H1 (cell line): ENCODE measurements around the gene FRY. TPM values are rescaled to one million over a fixed set of nuclear protein-coding genes. Genes with fewer than 3 reads are reported as not detected.

ENCODE experiments used
- CTCF ChIA-PET: fragments of 300-600 bp; sonication (Branson Sonifier 250); formaldehyde crosslinking; loops from one replicate; lab custom pipeline; 2021; ENCODE audit not compliant: partially characterized antibody; lab: Charles Lee
- POLR2A ChIA-PET: fragments of 300-600 bp; sonication (Branson Sonifier 250); formaldehyde crosslinking; loops from one replicate; lab custom pipeline; 2021; ENCODE audit warnings: inconsistent platforms; ENCODE audit not compliant: partially characterized antibody; lab: Charles Lee
- DNase-seq, 2 experiments: peaks; one replicate each; pipeline versions ENCODE4 v3.0.0 to v3.0.0-alpha.2; 2010 to 2022; ENCODE audit warnings: low spot score in 2 of 2, low read depth in 1 of 2, mixed read lengths in 1 of 2
- FAIRE-seq: peaks from 2 replicates; lab custom pipeline; 2011; peaks lifted over from hg19 to GRCh38; lab: Jason Lieb, UNC
- H2AFZ ChIP-seq: 2 replicates; pipeline ENCODE4 v1.8.1; 2012; ENCODE audit warnings: low read length, inconsistent platforms
- H2AK5ac ChIP-seq: 2 replicates; pipeline ENCODE4 v1.6.1; 2013; ENCODE audit warnings: low read depth, low read length
- H2BK120ac ChIP-seq: replicated peaks from 2 replicates; pipeline ENCODE3; 2013; ENCODE audit warnings: low read depth, low read length, inconsistent platforms
- H2BK12ac ChIP-seq: 2 replicates; pipeline ENCODE4 v1.6.1; 2013; ENCODE audit warnings: low read depth, low read length
- H2BK15ac ChIP-seq: 2 replicates; pipeline ENCODE4 v1.6.1; 2013; ENCODE audit warnings: low read length
- H2BK20ac ChIP-seq: 2 replicates; pipeline ENCODE4 v1.6.1; 2013; ENCODE audit warnings: low read length
- H2BK5ac ChIP-seq: 2 replicates; pipeline ENCODE4 v1.6.1; 2013; ENCODE audit warnings: low read depth, low read length
- H3K14ac ChIP-seq: 2 replicates; pipeline ENCODE4 v1.6.1; 2013; ENCODE audit warnings: inconsistent platforms; ENCODE audit not compliant: insufficient read length
- H3K18ac ChIP-seq: 2 replicates; pipeline ENCODE4 v1.6.1; 2013; ENCODE audit warnings: low read length; ENCODE audit errors: extremely low read depth
- H3K23ac ChIP-seq: 2 replicates; pipeline ENCODE4 v1.6.1; 2013; ENCODE audit warnings: inconsistent platforms; ENCODE audit not compliant: insufficient read length
- H3K23me2 ChIP-seq: 2 replicates; pipeline ENCODE4 v1.6.1; 2013; ENCODE audit warnings: low read depth, low read length
- H3K27ac ChIP-seq: 2 replicates; pipeline ENCODE4 v1.6.1; 2011; ENCODE audit warnings: low read depth, low read length, inconsistent platforms
- H3K27me3 ChIP-seq, 4 experiments: replicated peaks in 1 of 4; 1 replicate in 1 of 4; 2 replicates in 3 of 4; pipeline versions ENCODE4 v1.6.1 to v1.8.1; 2011 to 2013; ENCODE audit warnings: low read length in 3 of 4, mild to moderate bottlenecking in 3 of 4, inconsistent platforms in 2 of 4, mixed read lengths in 2 of 4, moderate library complexity in 1 of 4; ENCODE audit not compliant: control insufficient read depth in 3 of 4, insufficient read depth in 3 of 4; ENCODE audit errors: extremely low read depth in 1 of 4
- H3K36me3 ChIP-seq, 4 experiments: 2 replicates each; pipeline versions ENCODE4 v1.6.1 to v1.8.1; 2011 to 2013; ENCODE audit warnings: mild to moderate bottlenecking in 4 of 4, low read length in 3 of 4, moderate library complexity in 2 of 4, control low read depth in 1 of 4, inconsistent platforms in 1 of 4; ENCODE audit not compliant: insufficient read depth in 4 of 4, control insufficient read depth in 2 of 4
- H3K4ac ChIP-seq: replicated peaks from 2 replicates; pipeline ENCODE3; 2013; ENCODE audit warnings: low read length, low read depth, mixed read lengths, inconsistent platforms; ENCODE audit not compliant: insufficient read length
- H3K4me1 ChIP-seq, 4 experiments: replicated peaks in 1 of 4; 1 replicate in 1 of 4; 2 replicates in 3 of 4; pipeline versions ENCODE4 v1.6.1 to v1.8.1; 2011 to 2013; ENCODE audit warnings: low read length in 3 of 4, inconsistent platforms in 2 of 4, mixed read lengths in 1 of 4; ENCODE audit not compliant: insufficient read depth in 4 of 4, control insufficient read depth in 3 of 4
- H3K4me2 ChIP-seq, 2 experiments: 2 replicates each; pipeline versions ENCODE4 v1.6.1 to v1.8.1; 2011 to 2013; ENCODE audit warnings: low read depth in 2 of 2, low read length in 2 of 2, control low read depth in 1 of 2, inconsistent platforms in 1 of 2, mild to moderate bottlenecking in 1 of 2; ENCODE audit not compliant: insufficient read depth in 1 of 2
- H3K4me3 ChIP-seq, 4 experiments: fragments of 200-600, 300-600 bp in 1 of 4; sonication (generic), shearing (Covaris generic), sonication (Bioruptor Twin) in 1 of 4; 2 replicates each; pipeline versions ENCODE4 v1.5.1 to v1.8.1; 2011 to 2016; ENCODE audit warnings: low read length in 4 of 4, low read depth in 3 of 4, control low read depth in 2 of 4, inconsistent platforms in 2 of 4, mild to moderate bottlenecking in 2 of 4, mixed read lengths in 1 of 4, moderate library complexity in 1 of 4; ENCODE audit not compliant: insufficient read depth in 2 of 4; ENCODE audit errors: extremely low read depth in 1 of 4
- H3K56ac ChIP-seq: replicated peaks from 2 replicates; pipeline ENCODE3; 2013; ENCODE audit warnings: low read depth, mild to moderate bottlenecking, mixed read lengths, low read length, inconsistent platforms; ENCODE audit not compliant: insufficient read length
- H3K79me1 ChIP-seq: 2 replicates; pipeline ENCODE4 v1.6.1; 2013; ENCODE audit warnings: low read depth, low read length, control low read depth
- H3K79me2 ChIP-seq, 2 experiments: 2 replicates each; pipeline versions ENCODE4 v1.6.1 to v1.8.1; 2012 to 2013; ENCODE audit warnings: low read length in 2 of 2, mild to moderate bottlenecking in 2 of 2, inconsistent platforms in 1 of 2; ENCODE audit not compliant: insufficient read depth in 2 of 2, control insufficient read depth in 1 of 2
- H3K9ac ChIP-seq, 4 experiments: replicated peaks in 1 of 4; 1 replicate in 1 of 4; 2 replicates in 3 of 4; pipeline versions ENCODE4 v1.6.1 to v1.8.1; 2011 to 2013; ENCODE audit warnings: low read depth in 3 of 4, low read length in 3 of 4, control low read depth in 2 of 4, mild to moderate bottlenecking in 2 of 4, moderate library complexity in 2 of 4, inconsistent platforms in 1 of 4; ENCODE audit errors: extremely low read depth in 1 of 4
- H3K9me3 ChIP-seq, 2 experiments: 2 replicates each; pipeline versions ENCODE4 v1.6.1 to v1.8.1; 2012 to 2013; ENCODE audit warnings: mild to moderate bottlenecking in 2 of 2, moderate library complexity in 2 of 2, control low read depth in 1 of 2, inconsistent platforms in 1 of 2, low read depth in 1 of 2, low read length in 1 of 2, mixed read lengths in 1 of 2; ENCODE audit not compliant: insufficient read depth in 2 of 2
- H4K20me1 ChIP-seq, 2 experiments: replicated peaks in 1 of 2; 2 replicates each; pipeline versions ENCODE3 to v1.8.1; 2011 to 2013; ENCODE audit warnings: inconsistent platforms in 2 of 2, low read length in 2 of 2, mild to moderate bottlenecking in 1 of 2; ENCODE audit not compliant: insufficient read depth in 2 of 2, control insufficient read depth in 1 of 2
- H4K5ac ChIP-seq: 2 replicates; pipeline ENCODE4 v1.6.1; 2013; ENCODE audit warnings: low read length, low read depth, mixed read lengths, inconsistent platforms; ENCODE audit not compliant: insufficient read length
- H4K8ac ChIP-seq: 2 replicates; pipeline ENCODE4 v1.8.0; 2013; ENCODE audit warnings: mild to moderate bottlenecking, moderate library complexity, low read length, inconsistent platforms; ENCODE audit not compliant: insufficient read depth; ENCODE audit errors: extremely low read depth
- H4K91ac ChIP-seq: replicated peaks from 2 replicates; pipeline ENCODE3; 2013; ENCODE audit warnings: low read length, mixed read lengths, inconsistent platforms; ENCODE audit not compliant: insufficient read length
- ATF2 ChIP-seq: IDR thresholded peaks from 2 replicates; pipeline ENCODE4 v1.6.1; 2012; ENCODE audit warnings: low read length, inconsistent platforms
- ATF3 ChIP-seq: IDR thresholded peaks from 2 replicates; pipeline ENCODE4 v1.6.1; 2011; ENCODE audit warnings: low read depth, mild to moderate bottlenecking, low read length; ENCODE audit not compliant: insufficient read depth
- BCL11A ChIP-seq, 2 experiments: IDR thresholded peaks; one replicate each; pipeline ENCODE4 v1.6.1; 2011; ENCODE audit warnings: low read depth in 2 of 2, low read length in 2 of 2, mild to moderate bottlenecking in 2 of 2
- CHD2 ChIP-seq: IDR thresholded peaks from 2 replicates; pipeline ENCODE4 v1.6.1; 2012; ENCODE audit warnings: low read length, improper control_type of control experiment
- EGR1 ChIP-seq: IDR thresholded peaks from 2 replicates; pipeline ENCODE4 v1.6.1; 2011; ENCODE audit warnings: low read depth, low read length, borderline replicate concordance
- GTF2F1 ChIP-seq: IDR thresholded peaks from 2 replicates; pipeline ENCODE4 v1.6.1; 2012; ENCODE audit warnings: low read depth, low read length, improper control_type of control experiment, borderline replicate concordance
- MAFK ChIP-seq: IDR thresholded peaks from 2 replicates; pipeline ENCODE4 v1.6.1; 2012; ENCODE audit warnings: low read depth, mild to moderate bottlenecking, improper control_type of control experiment, low read length
- PHF8 ChIP-seq: fragments of 200-600 bp; sonication (generic); conservative IDR thresholded peaks from 2 replicates; pipeline ENCODE4 v1.7.1; 2012; ENCODE audit warnings: low read depth, mild to moderate bottlenecking, inconsistent platforms, low read length, moderate library complexity
- SIX5 ChIP-seq: IDR thresholded peaks from 2 replicates; pipeline ENCODE4 v1.6.1; 2011; ENCODE audit warnings: mild to moderate bottlenecking, low read depth, low read length
- SP1 ChIP-seq: IDR thresholded peaks from 2 replicates; pipeline ENCODE4 v1.6.1; 2011; ENCODE audit warnings: low read depth, low read length
- SP4 ChIP-seq: IDR thresholded peaks from 2 replicates; pipeline ENCODE4 v1.6.1; 2012; ENCODE audit warnings: low read length, inconsistent platforms
- TAF1 ChIP-seq: IDR thresholded peaks from 2 replicates; pipeline ENCODE4 v1.6.1; 2011; ENCODE audit warnings: mild to moderate bottlenecking, low read depth, low read length
- TBP ChIP-seq: IDR thresholded peaks from 2 replicates; pipeline ENCODE4 v1.6.1; 2011; ENCODE audit warnings: low read depth, low read length, improper control_type of control experiment
- YY1 ChIP-seq: IDR thresholded peaks from 2 replicates; pipeline ENCODE4 v1.6.1; 2011; ENCODE audit warnings: low read depth, mild to moderate bottlenecking, low read length
- WGBS, 2 experiments: shearing (Covaris generic) in 1 of 2; methylation state at CpG; one replicate each; pipeline versions ENCODE4 v1.1.6 to v1.1.7; 2013 to 2015; ENCODE audit warnings: low lambda C conversion rate in 2 of 2, mixed read lengths in 2 of 2, inconsistent platforms in 1 of 2, low coverage in 1 of 2, missing lambda C conversion rate in 1 of 2; ENCODE audit not compliant: insufficient replicate concordance in 2 of 2, insufficient coverage in 1 of 2, insufficient read length in 1 of 2; ENCODE audit errors: extremely low coverage in 1 of 2, missing lambda C conversion rate in 1 of 2; 5-methylcytosine and 5-hydroxymethylcytosine counted together
- polyA plus RNA-seq, 7 experiments: library from polyadenylated mRNA; depleted of rRNA in 3 of 7; stranded (reverse) in 5 of 7; unstranded in 2 of 7; fragments of >200 nt in 5 of 7; fragments of 200-250 nt in 2 of 7; gene quantifications; 1 replicate in 5 of 7; 2 replicates in 1 of 7; 4 replicates in 1 of 7; pipeline versions ENCODE4 v1.2.1 to v1.2.3, GENCODE V29; 2011 to 2013; ENCODE audit warnings: missing spikeins in 2 of 7, mixed read lengths in 2 of 7
- total RNA-seq: library from RNA; stranded (reverse); fragmentation: NEBNext Ultra II Directional; extraction: Animal tissue kit (Norgen Biotek cat#: 25700); gene quantifications from 2 replicates; pipeline ENCODE4 v1.2.1, GENCODE V29; 2021

The FRY gene
- total and polyA plus RNA-seq, 2 of the 8 experiments (the other 6 are each of a cell fraction or from before 2014, with no cell fraction given): 4.3 to 9.2 TPM

- no peak overlapping the region for H2BK15ac ChIP-seq
- H2BK5ac ChIP-seq: no peak overlapping the region
- ChIA-PET CTCF (no interaction called here), POLR2A (no interaction called here)
- DNase-seq (no peak), FAIRE-seq (no peak)
- H3K23ac ChIP-seq: no peak overlapping the region
- no peak overlapping the region for H3K18ac ChIP-seq
- 94% methylated on average over 2 of the region's 2 CpGs; no CpG with 5 or more reads in 1 of the 2 experiments for WGBS, 2 experiments
- no peak overlapping the region for H2AFZ ChIP-seq
- H3K9ac ChIP-seq: no peak overlapping the region
- no peak overlapping the region for H4K8ac ChIP-seq
- no peak overlapping the region for H3K4ac ChIP-seq
- no peaks in the 10 kb centered on the region for H3K23me2 ChIP-seq
- no peak overlapping the region for H3K27ac ChIP-seq
- H3K27me3 ChIP-seq: no peaks in the 10 kb centered on the region
- H2BK12ac ChIP-seq: no peak overlapping the region
- H3K4me2 ChIP-seq: no peak overlapping the region
- H3K9me3 ChIP-seq: no peaks in the 10 kb centered on the region
- H2BK120ac ChIP-seq: no peak overlapping the region
- no peak overlapping the region for H4K5ac ChIP-seq
- no peak overlapping the region for H2BK20ac ChIP-seq
- no peak overlapping the region for H3K4me3 ChIP-seq
- H4K91ac ChIP-seq: no peak overlapping the region
- no peaks in the 10 kb centered on the region for H4K20me1 ChIP-seq
- H3K79me1 ChIP-seq: no peaks in the 10 kb centered on the region
- no peak overlapping the region for H3K14ac ChIP-seq
- no peaks in the 10 kb centered on the region for H3K79me2 ChIP-seq
- H3K4me1 ChIP-seq: no peaks in the 10 kb centered on the region
- 0 out of 8 replicates have a peak, but pooled peaks cover 0 to 3% (median 0%) of the 10 kb centered on the region in 4 experiments for H3K36me3 ChIP-seq
- H2AK5ac ChIP-seq: no peak overlapping the region
- no peak overlapping the region for H3K56ac ChIP-seq
- TF ChIP-seq ATF3 (no peak), TBP (no peak), ATF2 (no peak), GTF2F1 (no peak), CHD2 (no peak), SIX5 (no peak), SP4 (no peak), SP1 (no peak), YY1 (no peak), EGR1 (no peak), TAF1 (no peak), MAFK (no peak), PHF8 (no peak), BCL11A (IDR thresholded peaks at IDR 0.05; ENCODE audit: low read depth in 2 of 2, low read length in 2 of 2) (no peak)
These were observed 104.5 kb downstream of the FRY start for GRCh38 chr13:32136061-32136460.
